CD4-positive, alpha-beta T cell (primary cell): Measurements from ENCODE around the gene MRPS18A. TPM values are rescaled to one million over a fixed set of nuclear protein-coding genes. Genes with fewer than 3 reads are reported as not detected.
A peak's percentile ranks its signal among the peaks of the same experiment; 100 is the strongest.

Experiments used
- ATAC-seq: fragments of 200-7000 bp; cut with Tn5 transposase; one replicate; pipeline ENCODE4 v1.10.0; 2022; ENCODE audit warnings: mild to moderate bottlenecking; ENCODE audit not compliant: poor library complexity
- CTCF ChIA-PET: fragments of 350-600 bp; sonication (Branson Sonifier 250); formaldehyde crosslinking; loops from one replicate; lab custom pipeline; 2021; ENCODE audit warnings: antibody characterized with exemption, inconsistent platforms; lab: Charles Lee
- POLR2A ChIA-PET: fragments of 350-600 bp; sonication (Branson Sonifier 250); formaldehyde crosslinking; loops from one replicate; lab custom pipeline; 2021; ENCODE audit warnings: antibody characterized with exemption, inconsistent platforms; lab: Charles Lee
- DNase-seq, 14 experiments: peaks; one replicate each; pipeline ENCODE4 v3.0.0-alpha.2; 2013 to 2020; ENCODE audit warnings: mixed read lengths in 2 of 14
- H3K27ac ChIP-seq, 2 donors: one replicate each; pipeline versions ENCODE4 v1.5.1 to v1.7.0; 2013; ENCODE audit warnings: low read length in 2 of 2, low read depth in 1 of 2, mild to moderate bottlenecking in 1 of 2
- H3K27me3 ChIP-seq, 2 experiments: 1 replicate in 1 of 2; 2 replicates in 1 of 2; pipeline versions ENCODE4 v1.6.1 to v1.7.0; 2013; ENCODE audit warnings: low read length in 2 of 2, control low read depth in 1 of 2, mild to moderate bottlenecking in 1 of 2, moderate library complexity in 1 of 2; ENCODE audit not compliant: insufficient read depth in 2 of 2, control insufficient read depth in 1 of 2
- H3K36me3 ChIP-seq: one replicate; pipeline ENCODE4 v1.6.1; 2013; ENCODE audit warnings: low read length, control low read depth; ENCODE audit not compliant: insufficient read depth
- H3K4me1 ChIP-seq: one replicate; pipeline ENCODE4 v1.6.1; 2013; ENCODE audit warnings: low read length, control low read depth; ENCODE audit not compliant: insufficient read depth
- H3K4me3 ChIP-seq: one replicate; pipeline ENCODE4 v1.5.1; 2013; ENCODE audit warnings: mild to moderate bottlenecking, low read length, moderate library complexity
- H3K9me3 ChIP-seq, 2 experiments: 1 replicate in 1 of 2; 2 replicates in 1 of 2; pipeline versions ENCODE4 v1.6.1 to v1.7.0; 2013; ENCODE audit warnings: low read length in 2 of 2, mild to moderate bottlenecking in 2 of 2, control low read depth in 1 of 2, moderate library complexity in 1 of 2; ENCODE audit not compliant: control insufficient read depth in 1 of 2, insufficient read depth in 1 of 2
- H3K27ac Mint-ChIP-seq: one replicate; pipeline ENCODE4 v1.8.0; 2020; ENCODE audit warnings: mixed read lengths
- H3K27me3 Mint-ChIP-seq: one replicate; pipeline ENCODE4 v1.8.0; 2021; ENCODE audit warnings: mixed read lengths
- H3K36me3 Mint-ChIP-seq: one replicate; pipeline ENCODE4 v1.8.0; 2021; ENCODE audit warnings: low read depth, mixed read lengths
- H3K4me1 Mint-ChIP-seq: one replicate; pipeline ENCODE4 v1.8.0; 2021; ENCODE audit warnings: low read depth, mixed read lengths
- H3K4me3 Mint-ChIP-seq: one replicate; pipeline ENCODE4 v1.8.0; 2020; ENCODE audit warnings: mild to moderate bottlenecking, mixed read lengths
- H3K9me3 Mint-ChIP-seq: one replicate; pipeline ENCODE4 v1.8.0; 2020; ENCODE audit warnings: mixed read lengths
- CTCF ChIP-seq: fragments of 200-600 bp; IDR thresholded peaks from one replicate; pipeline ENCODE4 v1.8.0; 2022; ENCODE audit warnings: antibody characterized with exemption, mild to moderate bottlenecking
- intact Hi-C, 2 experiments: fragments of 100-400 bp; cut with DNase I in 1 of 2; cut with micrococcal nuclease in 1 of 2; formaldehyde crosslinking; loops; one replicate each; pipeline versions ENCODE4 v1.15.1 to v1.9.0; 2023 to 2025; cut with DNase I, micrococcal nuclease
- total RNA-seq, 174 experiments: library from RNA in 2 of 174; stranded (reverse) in 2 of 174; gene quantifications; one replicate each; pipeline ENCODE4 v1.2.3 and lab custom pipeline; 2021 to 2026

The MRPS18A gene
- total RNA-seq, 2 experiments from 2014 or later = 26.1 to 27.7 TPM

- Mint-ChIP-seq H3K4me3 (peak overlapping the region; percentile 70), H3K27ac (peak overlapping the region; percentile 58), H3K4me1 (peaks cover 38% of the 10 kb centered on the region), H3K36me3 (peaks cover 53% of the 10 kb centered on the region), H3K9me3 (no peaks in the 10 kb centered on the region), H3K27me3 (no peaks in the 10 kb centered on the region)
- intact Hi-C loops = loop anchor here in 1 of 2 experiments (5.0 kb wide), 6 partner anchors 110 to 1890 kb away; partner anchors contain the start of genes ABCC10, CUL7, POLR1C and TFEB
- H3K4me1 ChIP-seq = peaks cover 40% of the 10 kb centered on the region
- H3K4me3 ChIP-seq = no peak overlapping the region
- ATAC-seq (no peak), DNase-seq (peak in 2 of 14 experiments; percentile 53 to 66)
- H3K27ac ChIP-seq = peak overlapping the region in 1 of 2 donors; percentile 10
- TF ChIP-seq CTCF = no peak
- peaks cover 38% of the 10 kb centered on the region for H3K36me3 ChIP-seq
- CTCF ChIA-PET = interaction anchor here (0.6 to 1.9 kb wide), 3 partner anchors 19 to 316 kb away, joined by 3 to 4 read pairs (median 3); no protein-coding TSS in a partner anchor
- no peaks in the 10 kb centered on the region for H3K27me3 ChIP-seq
- POLR2A ChIA-PET = no interaction called here
- H3K9me3 ChIP-seq = no peaks in the 10 kb centered on the region
Measured at GRCh38 chr6:43627008-43627825, 60.4 kb downstream of the MRPS18A start.

DNA sequence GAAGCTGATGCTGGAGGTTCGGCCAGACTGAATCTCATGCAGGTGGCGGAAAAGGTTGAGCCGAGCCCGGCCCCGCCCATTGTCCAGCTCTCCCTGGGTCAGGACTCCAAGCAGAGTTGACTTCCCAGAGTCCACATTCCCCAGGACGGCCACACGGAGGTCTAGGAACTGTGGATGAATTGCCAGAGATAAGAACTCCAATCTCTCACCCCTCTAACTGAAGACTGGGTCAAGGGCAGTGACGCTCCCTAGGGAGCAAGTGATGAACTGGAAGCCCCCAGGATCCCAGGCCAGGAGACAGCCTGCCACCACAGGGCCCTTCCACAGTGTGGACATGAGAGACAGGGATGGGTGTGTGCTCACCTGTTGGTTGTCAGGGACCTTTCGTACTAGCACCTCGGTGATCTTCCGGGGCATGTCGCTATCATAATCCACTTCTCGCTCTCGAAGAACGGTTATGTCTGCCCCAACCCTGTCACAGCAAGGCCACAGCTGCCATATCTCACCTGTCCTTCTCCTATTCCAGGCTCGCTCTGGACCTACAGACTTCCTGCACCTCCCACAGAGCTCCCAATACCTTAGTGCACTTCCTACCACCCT, 62.1 kb downstream of the MRPS18A start:
- no peak overlapping the region for H3K27ac Mint-ChIP-seq
- intact Hi-C loops = loop anchor here in 1 of 2 experiments (5.0 kb wide), 6 partner anchors 108 to 1888 kb away; partner anchors contain the start of genes ABCC10, CUL7, POLR1C and TFEB
- H3K36me3 ChIP-seq = peaks cover 55% of the 10 kb centered on the region
- peak overlapping the region; percentile 2 for H3K4me3 Mint-ChIP-seq
- CTCF ChIA-PET = no interaction called here
- no peak for TF ChIP-seq CTCF
- H3K9me3 ChIP-seq = no peaks in the 10 kb centered on the region
- H3K4me1 ChIP-seq = peaks cover 40% of the 10 kb centered on the region
- H3K36me3 Mint-ChIP-seq = peaks cover 70% of the 10 kb centered on the region
- ATAC-seq (no peak), DNase-seq (peak in 1 of 14 experiments; percentile 20)
- no peaks in the 10 kb centered on the region for H3K27me3 ChIP-seq
- H3K27me3 Mint-ChIP-seq = no peaks in the 10 kb centered on the region
- H3K4me1 Mint-ChIP-seq = peaks cover 38% of the 10 kb centered on the region
- POLR2A ChIA-PET = no interaction called here
- no peak overlapping the region for H3K27ac ChIP-seq
- H3K9me3 Mint-ChIP-seq = no peaks in the 10 kb centered on the region
- H3K4me3 ChIP-seq = no peak overlapping the region

GRCh38 chr6:43624786-43625288, 62.8 kb downstream of the MRPS18A start:
- CTCF ChIA-PET = no interaction called here

More at GRCh38 chr6:43624786-43625288, 62.8 kb downstream of the MRPS18A start:
- DNase-seq (no peak), ATAC-seq (no peak)
- intact Hi-C loops = loop anchor here in 1 of 2 experiments (5.0 kb wide), 6 partner anchors 108 to 1888 kb away; partner anchors contain the start of genes ABCC10, CUL7, POLR1C and TFEB
- Histone ChIP-seq H3K4me3 (no peak overlapping the region), H3K36me3 (peaks cover 56% of the 10 kb centered on the region), H3K4me1 (peaks cover 33% of the 10 kb centered on the region), H3K27ac (no peak overlapping the region), H3K9me3 (no peaks in the 10 kb centered on the region), H3K27me3 (no peaks in the 10 kb centered on the region)
- TF ChIP-seq CTCF = no peak
- Mint-ChIP-seq H3K36me3 (peaks cover 76% of the 10 kb centered on the region), H3K4me3 (no peak overlapping the region), H3K27ac (no peak overlapping the region), H3K9me3 (no peaks in the 10 kb centered on the region), H3K27me3 (no peaks in the 10 kb centered on the region), H3K4me1 (peaks cover 33% of the 10 kb centered on the region)
- POLR2A ChIA-PET = no interaction called here
